ENCODE measurements around the gene SARM1. TPM values are rescaled to one million over a fixed set of nuclear protein-coding genes. Genes with fewer than 3 reads are reported as not detected.
"Not testable (repeated sequence)": the region's sequence is repeated elsewhere in the genome, so short reads cannot be mapped to it uniquely, and the experiment has no call there.

SARM1 gene
- polyA plus RNA-seq, 4 donors, result 10.4 to 16.2 (median 12.7) TPM

DNA sequence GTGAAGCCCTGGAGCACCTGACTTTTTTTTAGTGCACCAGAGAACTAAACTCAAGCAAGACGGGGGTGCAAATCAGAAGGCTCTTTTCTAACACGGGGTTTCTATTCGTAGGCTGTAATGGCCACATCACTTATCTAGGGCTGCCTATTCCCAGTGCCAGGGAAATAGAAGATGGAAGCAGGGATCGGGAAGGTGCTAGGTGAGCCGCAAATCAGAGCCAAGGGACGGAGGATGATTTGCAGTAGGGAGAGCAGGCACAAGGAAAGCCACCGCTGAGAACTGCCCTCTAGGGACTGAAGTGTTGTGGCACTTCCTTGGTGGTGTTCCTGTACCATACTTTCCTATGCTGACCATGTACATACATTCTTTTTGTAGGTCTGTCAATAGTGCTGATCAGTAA, 42.3 kb downstream of the SARM1 start:
- no peak for DNase-seq (ENCODE audit: low read depth in 4 of 4, low spot score in 3 of 4)

DNA sequence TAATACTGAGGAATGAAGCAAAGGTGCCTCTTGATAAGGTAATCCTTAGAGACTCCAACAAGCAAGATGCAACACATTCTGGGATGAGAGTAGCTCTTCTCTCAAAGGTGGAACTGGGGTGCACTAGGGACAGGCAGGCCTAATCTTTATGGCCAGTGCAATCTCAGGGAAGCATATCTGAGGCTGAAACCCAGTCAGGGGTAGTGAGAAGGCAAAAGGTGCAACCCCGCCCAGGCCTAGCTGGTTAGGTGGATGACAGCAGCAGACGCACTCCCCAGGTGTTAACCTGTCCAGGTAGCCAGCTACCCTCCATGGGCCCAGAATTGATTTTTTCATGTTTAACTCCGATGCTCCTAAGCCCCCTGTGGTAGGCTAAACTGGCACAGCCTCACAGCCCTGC, 44.4 kb downstream of the SARM1 start:
- no peak for DNase-seq (ENCODE audit: low read depth in 4 of 4, low spot score in 3 of 4)

DNA sequence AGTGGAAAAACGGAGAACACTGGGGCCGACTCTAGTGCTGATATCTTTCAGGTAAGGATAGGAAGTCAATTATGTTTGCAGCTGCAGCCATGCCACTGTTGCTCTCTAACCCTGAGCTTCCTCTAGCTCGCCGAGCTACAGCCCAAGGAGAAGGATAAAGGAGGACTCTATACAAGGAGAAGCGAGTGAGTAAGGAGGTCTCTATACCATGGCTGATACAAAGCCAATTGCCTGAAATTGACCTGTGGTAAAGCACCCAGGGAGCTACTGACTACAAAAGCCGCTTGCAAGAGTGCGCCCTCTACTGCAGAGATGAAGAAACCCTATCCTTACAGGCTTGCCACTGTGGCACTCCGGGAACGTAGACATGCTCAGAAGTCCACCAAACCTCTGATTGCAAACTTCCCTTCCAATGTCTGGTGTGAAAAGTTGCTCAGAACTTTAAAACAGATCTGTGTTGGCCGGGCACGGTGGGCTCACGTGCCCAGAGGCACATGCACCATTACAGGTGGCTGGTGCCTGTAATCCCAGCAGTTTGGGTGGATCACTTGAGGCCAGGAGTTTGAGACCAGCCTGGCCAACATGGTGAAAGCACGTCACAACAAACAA, 45.3 kb downstream of the SARM1 start:
- DNase-seq (ENCODE audit: low read depth in 4 of 4, low spot score in 3 of 4), result no peak

DNA sequence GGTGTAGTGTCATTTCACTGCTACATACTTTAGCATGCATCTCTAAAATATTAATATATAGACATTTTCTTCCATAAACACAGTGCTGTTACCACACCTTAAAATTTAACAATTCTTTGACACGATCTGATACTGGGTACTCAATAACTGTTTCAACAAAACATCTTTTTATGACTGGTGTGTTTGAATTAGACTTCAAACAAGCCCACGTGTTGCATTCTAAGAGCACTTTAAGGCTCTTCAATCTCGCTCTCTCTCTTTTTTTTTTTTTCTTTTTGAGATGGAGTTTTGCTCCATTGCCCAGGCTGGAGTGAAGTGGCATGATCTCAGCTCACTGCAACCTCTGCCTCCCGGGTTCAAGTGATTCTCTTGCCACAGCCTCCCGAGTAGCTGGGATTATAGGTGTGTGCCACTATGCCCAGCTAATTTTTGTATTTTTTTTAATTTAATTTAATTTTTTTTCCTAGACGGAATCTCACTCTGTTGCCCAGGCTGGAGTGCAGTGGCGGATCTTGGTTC, 50.4 kb downstream of the SARM1 start:
- DNase-seq (ENCODE audit: low read depth in 4 of 4, low spot score in 3 of 4), result no peak

DNA sequence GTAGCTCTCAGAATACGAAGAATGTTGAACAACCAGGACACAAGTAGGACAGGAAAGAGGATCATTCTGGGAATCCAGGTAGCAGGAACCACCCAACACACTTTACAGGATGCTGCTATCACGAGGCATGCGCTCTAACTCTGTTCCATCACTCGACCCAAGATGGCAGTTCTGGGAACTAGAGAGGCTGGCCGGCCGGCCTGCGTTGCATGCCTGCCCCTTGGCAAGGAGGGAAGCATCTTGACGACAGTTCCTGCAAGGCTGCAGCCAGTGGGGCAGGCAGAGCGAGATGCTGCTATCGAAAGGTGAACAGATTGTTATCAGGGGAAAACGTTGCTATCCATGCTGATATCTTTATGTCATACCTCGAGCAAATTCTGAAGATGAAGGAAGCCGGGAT, 53.7 kb downstream of the SARM1 start:
- DNase-seq (ENCODE audit: low read depth in 4 of 4, low spot score in 3 of 4), result no peak

DNA sequence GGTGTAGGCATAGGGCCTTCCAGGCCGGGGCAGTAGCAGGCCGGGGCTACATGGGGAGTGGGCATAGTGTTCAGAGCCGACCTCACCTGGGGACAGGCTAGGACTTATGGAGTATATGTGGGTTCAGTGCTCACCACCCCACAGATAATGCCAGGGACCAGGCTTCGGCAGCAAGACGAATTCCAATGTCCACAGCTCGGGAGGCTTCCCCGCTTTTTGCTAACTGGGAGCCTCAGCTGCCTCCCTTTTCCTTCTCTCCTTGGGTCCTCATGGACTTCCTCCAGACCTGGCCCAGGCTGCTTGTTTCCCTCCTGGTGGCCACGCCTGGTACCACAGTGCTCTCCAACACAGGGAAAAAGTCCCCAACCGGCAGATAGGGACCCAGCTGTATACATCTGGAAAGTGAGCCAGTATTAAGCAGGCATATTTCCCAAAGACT, 54.6 kb downstream of the SARM1 start:
- DNase-seq (ENCODE audit: low read depth in 4 of 4, low spot score in 3 of 4), result no peak

DNA sequence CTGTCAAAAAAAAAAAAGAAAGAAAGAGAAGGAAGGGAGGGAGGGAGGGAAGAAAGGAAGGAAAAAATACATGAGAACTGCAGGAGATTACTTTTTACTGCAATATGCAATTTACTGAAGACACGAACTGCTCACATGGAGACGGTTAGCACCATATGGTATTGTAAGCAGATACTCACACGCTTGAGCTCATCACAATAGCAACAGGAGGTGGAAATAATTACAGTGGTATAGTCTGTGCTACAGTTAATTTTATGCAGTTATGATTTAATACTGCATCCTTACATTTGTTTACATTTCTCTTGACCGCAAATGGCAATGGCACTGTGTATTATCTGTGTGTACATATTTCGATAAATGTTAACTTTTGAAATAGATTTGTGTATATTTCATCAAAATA, 55.9 kb downstream of the SARM1 start:
- no peak for DNase-seq (ENCODE audit: low read depth in 4 of 4, low spot score in 3 of 4)

DNA sequence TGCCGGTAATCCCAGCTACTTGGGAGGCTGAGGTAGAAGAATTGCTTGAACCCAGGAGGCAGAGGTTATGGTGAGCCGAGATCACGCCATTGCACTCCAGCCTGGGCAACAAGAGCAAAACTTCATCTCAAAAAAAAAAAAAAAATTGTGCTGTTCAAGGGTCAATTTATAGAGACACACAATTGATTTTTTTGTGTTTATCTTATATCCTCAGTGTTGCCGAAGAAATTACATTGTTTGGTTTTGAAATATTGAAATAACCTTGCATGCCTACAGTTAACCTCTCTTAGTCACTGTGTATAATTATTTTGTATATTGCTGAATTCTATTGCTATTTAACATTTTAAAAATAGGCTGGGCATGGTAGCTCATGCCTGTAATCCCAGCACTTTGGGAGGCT, 56.5 kb downstream of the SARM1 start:
- not testable (repeated sequence) for DNase-seq (ENCODE audit: low read depth in 4 of 4, low spot score in 3 of 4)

DNA sequence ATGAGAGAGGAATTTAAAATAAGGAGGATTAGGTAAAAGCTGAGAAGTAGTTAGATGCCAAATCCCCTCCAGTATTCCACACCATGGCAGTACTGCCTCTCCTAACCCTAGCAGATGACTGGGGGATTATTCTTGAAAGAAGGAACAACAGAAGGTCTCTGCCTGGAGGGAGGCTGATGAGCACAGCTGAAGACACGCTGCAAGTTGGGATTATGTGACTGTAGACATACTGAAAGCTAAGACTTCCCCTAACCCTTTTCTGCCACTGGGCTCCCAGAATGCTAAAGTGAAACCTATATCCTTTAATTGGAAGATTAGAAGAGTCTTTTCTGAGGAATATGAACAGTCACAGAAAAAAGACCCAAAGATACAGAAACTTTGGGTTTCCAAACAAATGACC, 62.2 kb downstream of the SARM1 start:
- no peak for DNase-seq (ENCODE audit: low read depth in 4 of 4, low spot score in 3 of 4)

DNA sequence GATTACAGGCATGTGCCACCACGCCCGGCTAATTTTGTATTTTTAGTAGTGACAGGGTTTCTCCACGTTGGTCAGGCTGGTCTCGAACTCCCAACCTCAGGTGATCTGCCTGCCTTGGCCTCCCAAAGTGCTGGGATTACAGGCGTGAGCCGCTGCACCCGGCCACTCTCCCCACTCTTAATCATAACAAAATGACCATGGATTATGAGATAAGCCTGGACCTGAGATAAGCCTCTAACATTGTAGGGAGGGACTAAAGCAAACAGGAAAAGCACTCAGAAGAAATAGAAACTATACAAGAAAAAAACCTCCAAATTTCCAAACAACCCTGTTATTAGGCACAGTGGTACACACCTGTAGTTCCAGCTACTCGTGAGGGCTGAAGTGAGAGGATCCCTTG, 62.8 kb downstream of the SARM1 start:
- not testable (repeated sequence) for DNase-seq (ENCODE audit: low read depth in 4 of 4, low spot score in 3 of 4)

DNA sequence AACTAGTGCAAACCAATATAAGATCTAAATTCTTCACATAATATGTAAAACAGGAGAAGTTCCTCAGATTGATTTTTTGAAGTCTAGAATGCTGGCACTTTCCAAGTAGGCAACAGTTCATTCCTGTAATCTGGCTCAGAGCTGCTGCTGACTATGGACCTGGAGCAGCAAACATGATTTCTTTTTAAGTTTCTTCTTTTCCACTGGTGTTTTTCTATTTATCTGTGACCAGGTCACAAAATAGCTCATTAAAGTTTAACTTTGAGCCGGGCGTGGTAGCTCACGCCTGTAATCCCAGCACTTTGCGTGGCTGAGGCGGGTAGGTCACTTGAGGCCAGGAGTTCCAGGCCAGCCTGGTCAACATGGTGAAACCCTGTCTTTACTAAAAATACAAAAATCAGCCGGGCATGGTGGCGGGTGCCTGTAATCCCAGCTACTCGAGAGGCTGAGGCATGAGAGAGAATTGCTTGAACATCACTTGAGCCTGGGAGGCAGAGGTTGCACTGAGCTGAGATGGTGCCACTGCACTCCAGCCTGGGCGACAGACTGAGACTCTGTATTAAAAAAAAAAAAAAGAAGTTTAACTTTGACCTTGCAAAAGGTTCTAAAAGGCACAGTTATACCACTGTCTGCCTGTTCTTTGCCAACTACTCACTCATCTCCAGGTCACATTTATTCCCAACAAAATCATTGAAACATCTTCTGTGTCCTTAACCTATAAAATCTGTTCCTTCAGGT, 72.6 kb downstream of the SARM1 start:
- DNase-seq (ENCODE audit: low read depth in 4 of 4, low spot score in 3 of 4), result no peak

DNA sequence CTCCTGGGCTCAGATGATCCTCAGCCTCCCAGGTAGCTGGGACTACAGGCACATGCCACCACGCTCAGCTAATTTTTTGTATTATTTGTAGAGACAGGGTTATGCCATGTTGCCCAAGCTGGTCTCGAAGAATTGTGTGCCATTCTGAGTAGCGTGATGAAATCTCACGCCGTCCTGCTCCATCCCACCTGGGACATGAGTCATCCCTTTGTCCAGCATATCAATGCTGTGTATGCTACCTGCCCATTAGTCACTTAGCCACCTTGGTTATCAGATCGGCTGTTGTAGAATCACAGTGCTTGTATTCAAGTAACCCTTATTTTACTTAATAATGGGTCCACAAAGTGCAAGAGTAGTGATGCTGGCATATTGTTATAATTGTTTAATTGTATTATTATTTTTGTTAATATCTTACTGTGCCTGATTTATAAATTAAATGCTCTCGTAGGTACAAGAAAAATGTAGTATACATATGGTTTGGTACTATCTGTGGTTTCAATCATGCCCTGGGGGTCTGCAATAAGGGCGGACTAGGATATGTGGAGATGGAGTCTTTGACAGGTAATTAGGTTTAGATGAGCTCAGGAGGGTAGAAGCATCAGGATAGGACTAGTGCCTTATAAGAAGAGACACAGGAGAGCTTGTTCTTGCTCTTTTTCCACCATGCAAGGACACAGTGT, 75.4 kb downstream of the SARM1 start:
- DNase-seq (ENCODE audit: low read depth in 4 of 4, low spot score in 3 of 4), result no peak

DNA sequence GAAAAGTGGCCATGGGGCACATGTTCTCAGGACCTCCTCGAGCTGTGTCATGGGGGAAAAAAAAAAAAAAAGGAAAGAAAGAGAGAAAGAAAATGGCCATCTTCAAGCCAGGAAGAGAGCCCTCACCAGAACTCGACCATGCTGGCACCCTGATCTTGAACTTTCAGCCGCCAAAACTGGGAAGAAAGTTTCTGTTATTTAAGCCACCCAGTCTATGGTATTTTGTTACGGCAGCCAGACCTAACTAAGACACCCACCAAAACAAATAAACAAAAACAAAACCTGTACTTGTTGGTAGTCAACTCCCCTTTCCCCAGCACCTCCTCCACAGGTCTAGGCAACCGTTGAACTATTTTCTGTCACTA, 75.9 kb downstream of the SARM1 start:
- DNase-seq (ENCODE audit: low read depth in 4 of 4, low spot score in 3 of 4), result no peak

DNA sequence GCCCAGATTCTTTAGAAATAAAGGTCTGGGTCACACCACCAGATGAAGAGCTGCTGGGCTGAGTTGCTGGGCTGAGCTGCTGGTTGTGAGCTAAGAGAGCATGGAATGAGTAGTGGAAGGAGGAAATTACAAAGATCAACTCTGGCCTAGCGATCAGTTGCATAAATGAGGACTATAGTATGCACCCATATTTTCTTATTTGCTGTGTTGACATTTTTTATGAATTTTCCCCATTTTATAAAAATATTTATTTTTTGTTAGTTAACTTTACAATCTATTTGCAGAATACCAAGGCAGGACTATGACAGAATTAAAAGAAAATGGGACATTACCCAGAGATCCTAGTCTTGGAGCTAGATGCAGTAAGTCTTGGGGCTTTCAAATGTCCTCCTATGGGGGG, 78.4 kb downstream of the SARM1 start:
- DNase-seq (ENCODE audit: low read depth in 4 of 4, low spot score in 3 of 4), result no peak

Other genes with a start within 250 kb of the SARM1 start
- 10 to 100 TPM; 41.5 to 66.6 (median 56.6) TPM for gene TMEM97, start 52.5 kb upstream of the SARM1 start, polyA plus RNA-seq (ENCODE audit: insufficient read length in 4 of 4)
- gene IFT20, start 36.2 kb upstream of the SARM1 start, polyA plus RNA-seq (ENCODE audit: insufficient read length in 4 of 4), result 10 to 100 TPM; 52.8 to 67.3 (median 59.4) TPM
- 10 to 100 TPM; 32.4 to 47.3 (median 39.4) TPM for gene TNFAIP1, start 35.9 kb upstream of the SARM1 start, polyA plus RNA-seq (ENCODE audit: insufficient read length in 4 of 4)
- gene POLDIP2, start 14.2 kb upstream of the SARM1 start, polyA plus RNA-seq (ENCODE audit: insufficient read length in 4 of 4), result 10 to 100 TPM; 63.1 to 94.1 (median 88.9) TPM
- gene SEBOX, start 6.5 kb upstream of the SARM1 start, polyA plus RNA-seq (ENCODE audit: insufficient read length in 4 of 4), result not detected
- gene VTN, start 1.4 kb upstream of the SARM1 start, polyA plus RNA-seq (ENCODE audit: insufficient read length in 4 of 4), result 10 to 100 TPM in 3 of 4 donors, 1 to 10 TPM in 1; 5.7 to 18.2 (median 14.4) TPM
- gene SLC46A1, start 34.5 kb downstream of the SARM1 start, polyA plus RNA-seq (ENCODE audit: insufficient read length in 4 of 4), result 10 to 100 TPM; 13.3 to 17.5 (median 15.0) TPM
- gene SLC13A2, start 102.0 kb downstream of the SARM1 start, polyA plus RNA-seq (ENCODE audit: insufficient read length in 4 of 4), result 10 to 100 TPM in 2 of 4 donors, 1 to 10 TPM in 1, under 1 TPM in 1; 0.30 to 13.9 (median 7.6) TPM
- gene FOXN1, start 134.7 kb downstream of the SARM1 start, polyA plus RNA-seq (ENCODE audit: insufficient read length in 4 of 4), result under 1 TPM; 0.16 to 0.85 (median 0.58) TPM
- gene UNC119, start 180.9 kb downstream of the SARM1 start, polyA plus RNA-seq (ENCODE audit: insufficient read length in 4 of 4), result 10 to 100 TPM; 31.9 to 70.4 (median 51.6) TPM
- 10 to 100 TPM; 37.5 to 99.7 (median 96.4) TPM for gene PIGS, start 199.8 kb downstream of the SARM1 start, polyA plus RNA-seq (ENCODE audit: insufficient read length in 4 of 4)
- 10 to 100 TPM in 3 of 4 donors, 1 to 10 TPM in 1; 6.1 to 30.3 (median 18.6) TPM for gene ALDOC, start 205.2 kb downstream of the SARM1 start, polyA plus RNA-seq (ENCODE audit: insufficient read length in 4 of 4)
- gene SPAG5, start 227.3 kb downstream of the SARM1 start, polyA plus RNA-seq (ENCODE audit: insufficient read length in 4 of 4), result 10 to 100 TPM; 33.2 to 60.6 (median 51.5) TPM
- gene RSKR, start 242.5 kb downstream of the SARM1 start, polyA plus RNA-seq (ENCODE audit: insufficient read length in 4 of 4), result 10 to 100 TPM in 3 of 4 donors, 1 to 10 TPM in 1; 9.2 to 29.4 (median 15.1) TPM

All from left renal pelvis (tissue), 4 donors.